HepG2 (cell line): ENCODE data around the gene ANKRD22. TPM values are rescaled to one million over a fixed set of nuclear protein-coding genes. Genes with fewer than 3 reads are reported as not detected.

Experiments
- AGO1 ChIP-seq: fragments of 200-400 bp; formaldehyde crosslinking; IDR thresholded peaks from 2 replicates; pipeline ENCODE4 v1.6.1; 2017; ENCODE audit warnings: mild to moderate bottlenecking, low read depth, low read length, moderate library complexity; ENCODE audit not compliant: poor library complexity, severe bottlenecking
- AHR ChIP-seq: IDR thresholded peaks from 2 replicates; pipeline ENCODE4 v1.6.1; 2018; ENCODE audit warnings: missing genetic modification reagents, missing compliant biosample characterization
- ARNT ChIP-seq: fragments of 450-650 bp; IDR thresholded peaks from 2 replicates; pipeline ENCODE4 v1.6.1; 2017
- ATM ChIP-seq: fragments of 450-650 bp; IDR thresholded peaks from 2 replicates; pipeline ENCODE4 v1.7.1; 2017; ENCODE audit warnings: mild to moderate bottlenecking, borderline replicate concordance
- CBFB ChIP-seq: sonication (generic); formaldehyde crosslinking; IDR thresholded peaks from 2 replicates; pipeline ENCODE4 v1.4.0; 2020; ENCODE audit warnings: missing genetic modification reagents
- KDM5A ChIP-seq: fragments of 200-600 bp; sonication (generic); IDR thresholded peaks from 2 replicates; pipeline ENCODE4 v1.7.0; 2018; ENCODE audit warnings: antibody characterized with exemption, mild to moderate bottlenecking, low read length, borderline replicate concordance
- LCORL ChIP-seq, 2 experiments: fragments of 450-650 bp in 1 of 2; sonication (generic) in 1 of 2; formaldehyde crosslinking in 1 of 2; IDR thresholded peaks; 2 replicates each; pipeline versions ENCODE4 v1.5.0 to v1.6.1; 2017 to 2020; ENCODE audit warnings: antibody characterized with exemption in 1 of 2, missing genetic modification reagents in 1 of 2
- MEIS1 ChIP-seq: sonication (generic); formaldehyde crosslinking; IDR thresholded peaks from 2 replicates; pipeline ENCODE4 v1.9.0; 2021; ENCODE audit warnings: mild to moderate bottlenecking, missing genetic modification reagents, moderate library complexity, borderline replicate concordance
- MTA3 ChIP-seq: sonication (generic); formaldehyde crosslinking; IDR thresholded peaks from 2 replicates; pipeline ENCODE4 v1.4.0; 2020; ENCODE audit warnings: missing genetic modification reagents
- NCOA2 ChIP-seq: sonication (generic); formaldehyde crosslinking; IDR thresholded peaks from 2 replicates; pipeline ENCODE4 v1.8.0; 2022; ENCODE audit warnings: inconsistent platforms
- NFYC ChIP-seq: IDR thresholded peaks from 2 replicates; pipeline ENCODE4 v1.6.1; 2016; ENCODE audit warnings: missing genetic modification reagents, missing compliant biosample characterization
- PHF5A ChIP-seq: IDR thresholded peaks from one replicate; pipeline ENCODE4 v1.6.1; 2018; ENCODE audit warnings: low read depth, missing genetic modification reagents; ENCODE audit not compliant: unreplicated experiment
- PPARG ChIP-seq: conservative IDR thresholded peaks from 2 replicates; pipeline ENCODE4 v1.6.1; 2016; ENCODE audit warnings: missing biosample characterization, missing genetic modification reagents
- REXO4 ChIP-seq: sonication (generic); formaldehyde crosslinking; IDR thresholded peaks from 2 replicates; pipeline ENCODE4 v1.8.0; 2022; ENCODE audit warnings: missing genetic modification reagents, mild to moderate bottlenecking, borderline replicate concordance
- RFXANK ChIP-seq: IDR thresholded peaks from 2 replicates; pipeline ENCODE4 v1.6.1; 2016
- SMAD3 ChIP-seq: sonication (generic); formaldehyde crosslinking; IDR thresholded peaks from 2 replicates; pipeline ENCODE4 v1.4.0; 2020; ENCODE audit warnings: missing genetic modification reagents
- ZFP90 ChIP-seq: sonication (generic); formaldehyde crosslinking; IDR thresholded peaks from 2 replicates; pipeline ENCODE4 v1.8.0; 2022; ENCODE audit warnings: missing genetic modification reagents, mild to moderate bottlenecking, inconsistent platforms, borderline replicate concordance
- ZFYVE20 ChIP-seq: sonication (generic); formaldehyde crosslinking; IDR thresholded peaks from 2 replicates; pipeline ENCODE4 v1.8.0; 2023; ENCODE audit warnings: low read depth, mild to moderate bottlenecking, moderate library complexity, missing genetic modification reagents, borderline replicate concordance
- ZNF562 ChIP-seq: sonication (generic); formaldehyde crosslinking; IDR thresholded peaks from 2 replicates; pipeline ENCODE4 v1.8.0; 2022; ENCODE audit warnings: missing genetic modification reagents, borderline replicate concordance
- ZNF609 ChIP-seq: sonication (generic); formaldehyde crosslinking; IDR thresholded peaks from 2 replicates; pipeline ENCODE4 v1.4.0; 2020; ENCODE audit warnings: mild to moderate bottlenecking, missing genetic modification reagents, borderline replicate concordance
- ZNF780A ChIP-seq: sonication (generic); formaldehyde crosslinking; IDR thresholded peaks from 2 replicates; pipeline ENCODE4 v1.8.0; 2022; ENCODE audit warnings: mild to moderate bottlenecking, missing genetic modification reagents, moderate library complexity
- polyA plus RNA-seq, 8 experiments: library from polyadenylated mRNA; depleted of rRNA in 3 of 8; stranded (reverse) in 7 of 8; unstranded in 1 of 8; fragments of >200 nt; fragmentation: Illumina TruSeq in 4 of 8; extraction: Trizol in 4 of 8; gene quantifications; 2 replicates each; pipeline versions ENCODE4 v1.2.1 to v1.2.3, GENCODE V29; 2011 to 2016; ENCODE audit warnings: low read depth in 4 of 8, missing spikeins in 1 of 8, mixed read lengths in 1 of 8; ENCODE audit not compliant: insufficient read depth in 1 of 8
- total RNA-seq, 5 experiments: library from RNA; depleted of rRNA; stranded (reverse); fragments of >200 nt; fragmentation: Illumina TruSeq; extraction: Trizol; gene quantifications; 2 replicates each; pipeline ENCODE4 v1.2.3, GENCODE V29; 2016; ENCODE audit warnings: low read depth in 1 of 5
- TF ChIP-seq, protein P1 (sequence below): IDR thresholded peaks from 2 replicates; pipeline ENCODE4 v1.6.1; 2018; ENCODE audit warnings: missing genetic modification reagents
- TF ChIP-seq, protein P2 (sequence below): sonication (generic); formaldehyde crosslinking; IDR thresholded peaks from 2 replicates; pipeline ENCODE4 v1.8.1; 2023; ENCODE audit warnings: mild to moderate bottlenecking, inconsistent platforms, moderate library complexity, missing genetic modification reagents, borderline replicate concordance

ANKRD22 gene
- total and polyA plus RNA-seq, 2 of the 13 experiments (the other 11 are each of a cell fraction or from before 2014, with no cell fraction given): not detected

- 0 out of 2 replicates have a peak, but pooled peaks have one; percentile 65 for TF ChIP-seq ZNF562 (CRISPR knock-in tag)
- TF ChIP-seq ZFP90 (CRISPR knock-in tag): no peak
- TF ChIP-seq RFXANK (CRISPR knock-in tag): no peak
- TF ChIP-seq PHF5A (CRISPR knock-in tag): no peak
- peak; percentile 44 for TF ChIP-seq ZNF609
- TF ChIP-seq REXO4 (CRISPR knock-in tag): no peak
- 0 out of 2 replicates have a peak, but pooled peaks have one; percentile 33 for TF ChIP-seq ZNF780A (CRISPR knock-in tag)
- TF ChIP-seq SMAD3 (CRISPR knock-in tag): no peak
- TF ChIP-seq, protein P1, sequence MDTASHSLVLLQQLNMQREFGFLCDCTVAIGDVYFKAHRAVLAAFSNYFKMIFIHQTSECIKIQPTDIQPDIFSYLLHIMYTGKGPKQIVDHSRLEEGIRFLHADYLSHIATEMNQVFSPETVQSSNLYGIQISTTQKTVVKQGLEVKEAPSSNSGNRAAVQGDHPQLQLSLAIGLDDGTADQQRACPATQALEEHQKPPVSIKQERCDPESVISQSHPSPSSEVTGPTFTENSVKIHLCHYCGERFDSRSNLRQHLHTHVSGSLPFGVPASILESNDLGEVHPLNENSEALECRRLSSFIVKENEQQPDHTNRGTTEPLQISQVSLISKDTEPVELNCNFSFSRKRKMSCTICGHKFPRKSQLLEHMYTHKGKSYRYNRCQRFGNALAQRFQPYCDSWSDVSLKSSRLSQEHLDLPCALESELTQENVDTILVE: no peak
- no peak for TF ChIP-seq ATM
- TF ChIP-seq MEIS1 (CRISPR knock-in tag): peak; percentile 63; the same call in 1 of the 2 replicates
- TF ChIP-seq NFYC (CRISPR knock-in tag): no peak
- peak; percentile 39; the same call in 1 of the 2 replicates for TF ChIP-seq AHR (CRISPR knock-in tag)
- no peak for TF ChIP-seq NCOA2 (CRISPR knock-in tag)
- no peak for TF ChIP-seq ARNT
- no peak for TF ChIP-seq ZFYVE20 (CRISPR knock-in tag)
- TF ChIP-seq KDM5A: no peak
- TF ChIP-seq PPARG: no peak
- TF ChIP-seq, protein P2, sequence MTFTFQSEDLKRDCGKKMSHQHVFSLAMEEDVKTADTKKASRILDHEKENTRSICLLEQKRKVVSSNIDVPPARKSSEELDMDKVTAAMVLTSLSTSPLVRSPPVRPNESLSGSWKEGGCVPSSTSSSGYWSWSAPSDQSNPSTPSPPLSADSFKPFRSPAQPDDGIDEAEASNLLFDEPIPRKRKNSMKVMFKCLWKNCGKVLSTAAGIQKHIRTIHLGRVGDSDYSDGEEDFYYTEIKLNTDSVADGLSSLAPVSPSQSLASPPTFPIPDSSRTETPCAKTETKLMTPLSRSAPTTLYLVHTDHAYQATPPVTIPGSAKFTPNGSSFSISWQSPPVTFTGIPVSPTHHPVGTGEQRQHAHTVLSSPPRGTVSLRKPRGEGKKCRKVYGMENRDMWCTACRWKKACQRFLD (CRISPR knock-in tag): 0 out of 2 replicates have a peak, but pooled peaks have one; percentile 25
- TF ChIP-seq MTA3 (CRISPR knock-in tag): no peak
- TF ChIP-seq LCORL (IDR thresholded peaks at IDR 0.05): no peak
- TF ChIP-seq LCORL (CRISPR knock-in tag; IDR thresholded peaks at IDR 0.05): peak; percentile 62; the same call in 1 of the 2 replicates
- peak; percentile 30 for TF ChIP-seq CBFB (CRISPR knock-in tag)
- no peak for TF ChIP-seq AGO1
These were observed 28.8 kb upstream of the ANKRD22 start (continued) for GRCh38 chr10:88880282-88881076.
